MV-4-11 (cell line): ENCODE results near the gene CCDC38.

Experiments
- DNase-seq: peaks from one replicate; lab custom pipeline; 2025; lab: John Stamatoyannopoulos, UW

The CCDC38 gene

GRCh38 chr12:95836185-95836609 lies 106.2 kb downstream of the CCDC38 start:
- no peak for DNase-seq

DNA sequence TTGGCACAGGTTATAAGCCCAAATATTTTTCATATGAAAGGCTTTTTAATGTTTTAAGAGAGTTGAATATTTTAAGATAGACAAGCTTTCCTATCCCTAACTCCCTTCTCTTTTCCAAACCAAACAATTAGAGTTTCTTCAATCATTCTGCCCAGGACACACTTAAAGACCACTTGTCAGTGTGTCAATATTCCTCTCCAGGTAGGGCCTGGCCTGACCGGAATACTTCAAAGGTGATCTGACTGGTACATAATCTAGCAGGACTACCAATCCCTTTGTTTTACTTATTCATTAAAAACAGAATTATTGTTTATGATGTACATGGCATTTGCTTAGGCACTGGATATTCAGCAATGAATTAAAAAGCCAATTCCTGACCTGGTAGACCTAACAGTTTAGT lies 107.8 kb downstream of the CCDC38 start:
- no peak for DNase-seq

DNA sequence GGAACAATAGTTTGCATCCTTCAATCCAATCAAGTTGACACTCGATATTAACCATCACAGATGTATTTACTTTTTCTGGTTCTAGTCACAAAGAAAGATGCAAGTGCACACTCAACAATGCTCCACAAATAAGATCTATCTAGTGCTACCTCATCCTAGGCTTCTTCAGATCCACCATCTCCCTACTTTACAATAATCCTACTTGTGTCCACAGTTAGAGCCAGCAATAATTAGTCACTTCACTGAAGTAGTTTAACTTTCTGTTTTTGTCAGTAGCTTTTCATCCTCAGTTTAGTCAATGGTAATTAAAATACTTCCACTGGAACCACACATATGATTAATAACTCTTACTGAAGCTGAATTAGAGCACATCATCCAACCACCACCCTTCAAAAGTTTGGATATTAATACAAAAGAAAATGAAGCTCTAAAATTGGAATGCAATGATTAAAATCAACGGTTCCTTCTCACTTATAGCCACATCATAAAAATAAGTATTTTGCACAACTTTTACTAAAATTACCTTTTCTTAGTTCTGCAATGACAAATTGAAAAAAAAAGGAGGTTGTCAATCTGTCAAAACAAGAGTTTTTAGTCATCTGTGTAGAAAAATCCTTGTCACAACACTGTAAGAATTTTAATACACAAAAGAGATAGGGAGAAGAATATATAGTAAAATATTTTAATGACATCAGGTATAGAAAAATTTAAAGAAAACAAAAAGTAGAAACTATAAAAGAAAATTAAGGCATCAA lies 111.9 kb downstream of the CCDC38 start:
- DNase-seq: no peak

DNA sequence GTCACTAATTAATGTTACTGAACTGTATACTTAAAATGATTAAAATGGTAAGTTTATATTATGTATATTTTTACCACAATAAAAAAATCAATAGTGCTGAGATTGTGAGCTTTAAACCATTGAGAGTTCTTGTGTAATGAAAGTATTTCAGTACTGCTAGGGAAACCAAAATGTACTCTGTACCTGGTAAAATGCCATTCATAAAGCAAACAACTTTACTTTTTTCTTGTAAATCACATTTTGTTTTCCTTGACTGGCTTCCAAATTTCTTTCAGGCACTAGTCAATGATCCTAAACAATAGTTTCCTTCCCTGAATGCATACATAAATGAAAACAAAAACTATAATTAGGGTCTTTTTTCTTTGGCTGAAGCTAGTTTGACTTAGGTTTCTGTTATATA lies 113.0 kb downstream of the CCDC38 start:
- DNase-seq: no peak

DNA sequence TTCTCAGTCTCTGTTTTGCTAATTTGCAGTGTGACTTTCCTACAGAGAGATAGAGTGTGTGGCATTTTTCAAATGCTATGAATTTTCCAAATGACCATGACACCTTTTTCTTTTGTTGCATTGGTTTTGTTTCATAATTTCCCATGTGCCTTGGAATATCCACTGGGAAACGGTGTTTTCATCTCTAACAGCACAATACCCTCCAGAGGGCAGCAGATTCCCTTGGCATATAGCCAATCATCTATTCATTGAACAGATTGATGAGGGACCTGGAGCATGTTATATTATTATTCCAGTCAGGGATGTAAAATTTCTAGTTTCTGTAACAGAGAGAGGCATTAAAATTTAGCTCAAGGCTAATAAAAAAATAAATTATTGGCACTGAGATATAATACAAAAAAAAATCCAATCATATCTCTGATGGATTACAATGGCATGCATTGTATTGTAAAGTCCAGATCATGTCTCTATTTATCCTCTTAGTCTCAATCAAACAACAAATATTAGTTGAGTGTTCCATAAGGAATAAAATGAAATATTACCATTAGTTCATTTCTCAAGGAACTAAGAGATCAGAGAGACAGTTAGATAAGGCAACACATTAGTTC lies 122.2 kb downstream of the CCDC38 start:
- DNase-seq: no peak
